ENCODE data around the gene RIOK2. TPM values are rescaled to one million over a fixed set of nuclear protein-coding genes. Genes with fewer than 3 reads are reported as not detected.

RIOK2 gene
- total RNA-seq = 19.9 TPM

GRCh38 chr5:97183100-97183929 is at the start of gene RIOK2:
TSS of gene RIOK2 (minus strand) at chr5:97183247. CDS start at chr5:97183191, 56 bp downstream.

DNA sequence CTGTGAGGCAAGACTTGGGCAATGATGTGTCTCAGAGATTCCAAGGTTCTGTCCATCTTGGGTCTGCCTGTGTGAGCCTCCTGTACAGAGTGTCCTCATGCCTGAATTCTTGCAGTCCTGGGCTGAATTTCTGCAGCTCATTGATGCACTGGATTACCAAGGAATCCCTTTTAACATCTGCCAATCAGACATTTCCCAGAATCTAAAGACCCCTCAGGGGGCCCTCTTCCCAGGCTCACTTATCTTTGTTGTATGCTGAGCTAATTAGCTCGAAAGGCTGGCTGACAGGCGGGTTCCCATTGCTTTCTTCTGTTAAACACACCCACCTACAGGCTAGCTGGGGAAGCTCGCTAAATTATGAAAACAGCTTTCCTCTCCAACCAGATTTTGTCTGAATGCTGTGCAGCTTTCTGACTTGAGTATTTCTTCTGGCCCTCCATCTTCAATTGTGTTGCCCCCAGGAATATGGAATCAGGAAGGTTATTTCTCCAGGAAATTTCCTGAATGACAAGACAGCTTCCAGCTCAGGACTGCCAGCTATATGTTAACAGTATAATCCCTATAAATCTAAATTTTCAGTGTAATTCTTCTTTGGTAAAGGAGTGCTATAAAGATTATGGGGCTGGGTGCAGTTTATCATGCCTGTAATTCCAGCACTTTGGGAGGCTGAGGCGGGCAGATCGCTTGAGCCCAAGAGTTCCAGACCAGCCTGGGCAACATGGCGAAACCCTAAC is 40.4 kb downstream of the RIOK2 start, which contains the start of gene LIX1:
LIX1 (minus strand) TSS at position 91 of the 734 bp plus-strand sequence; CDS start at position 56, 35 bp downstream.

Small RNAs within 50 kb of the gene (small RNA-seq; reads per million reads assigned to genes)
- not detected for gene RNU1-73P (ENCODE audit: low replicate concordance)

Other genes starting within 250 kb of the RIOK2 start
- 65.3 TPM for gene LNPEP, start 247.2 kb downstream of the RIOK2 start, total RNA-seq
- 2.6 TPM for gene LIX1, start 40.6 kb downstream of the RIOK2 start, total RNA-seq